Measurements from ENCODE around the gene RAB14.

RAB14 gene

GRCh38 chr9:121178676-121179372, 22.8 kb downstream of the RAB14 start:
- in situ Hi-C loops (cut with HindIII; ENCODE audit: low pct_ligation_motif_present, low pct_unique_long_range_greater_than_20kb, low sequenced_read_pairs): no loop called here
- DNase-seq: peak; percentile 43

GRCh38 chr9:121173501-121173900, 28.2 kb downstream of the RAB14 start:
- no peak for DNase-seq
- in situ Hi-C loops (cut with HindIII; ENCODE audit: low pct_ligation_motif_present, low pct_unique_long_range_greater_than_20kb, low sequenced_read_pairs): no loop called here

GRCh38 chr9:121172726-121173487, 28.8 kb downstream of the RAB14 start:
- no peak for DNase-seq
- in situ Hi-C loops (cut with HindIII; ENCODE audit: low pct_ligation_motif_present, low pct_unique_long_range_greater_than_20kb, low sequenced_read_pairs): no loop called here

GRCh38 chr9:121171236-121171635, 30.4 kb downstream of the RAB14 start:
- in situ Hi-C loops (cut with HindIII; ENCODE audit: low pct_ligation_motif_present, low pct_unique_long_range_greater_than_20kb, low sequenced_read_pairs): no loop called here
- no peak for DNase-seq

- DNase-seq: peak; percentile 12
- in situ Hi-C loops (cut with HindIII; ENCODE audit: low pct_ligation_motif_present, low pct_unique_long_range_greater_than_20kb, low sequenced_read_pairs): no loop called here
These were observed 32.5 kb downstream of the RAB14 start for GRCh38 chr9:121169094-121169601.

GRCh38 chr9:121168052-121168451, 33.6 kb downstream of the RAB14 start:
- no peak for DNase-seq
- in situ Hi-C loops (cut with HindIII; ENCODE audit: low pct_ligation_motif_present, low pct_unique_long_range_greater_than_20kb, low sequenced_read_pairs): no loop called here

- no peak for DNase-seq
- in situ Hi-C loops (cut with HindIII; ENCODE audit: low pct_ligation_motif_present, low pct_unique_long_range_greater_than_20kb, low sequenced_read_pairs): no loop called here
These were observed 41.6 kb downstream of the RAB14 start for GRCh38 chr9:121160025-121160424.

GRCh38 chr9:121157939-121158338, 43.7 kb downstream of the RAB14 start:
- in situ Hi-C loops (cut with HindIII; ENCODE audit: low pct_ligation_motif_present, low pct_unique_long_range_greater_than_20kb, low sequenced_read_pairs): no loop called here
- no peak for DNase-seq

GRCh38 chr9:121156263-121156731, 45.4 kb downstream of the RAB14 start:
- DNase-seq: peak; percentile 18
- in situ Hi-C loops (cut with HindIII; ENCODE audit: low pct_ligation_motif_present, low pct_unique_long_range_greater_than_20kb, low sequenced_read_pairs): no loop called here

- in situ Hi-C loops (cut with HindIII; ENCODE audit: low pct_ligation_motif_present, low pct_unique_long_range_greater_than_20kb, low sequenced_read_pairs): no loop called here
- DNase-seq: peak; percentile 8
These were observed 46.9 kb downstream of the RAB14 start for GRCh38 chr9:121154782-121155181.

- in situ Hi-C loops (cut with HindIII; ENCODE audit: low pct_ligation_motif_present, low pct_unique_long_range_greater_than_20kb, low sequenced_read_pairs): no loop called here
- no peak for DNase-seq
These were observed 48.0 kb downstream of the RAB14 start for GRCh38 chr9:121153642-121154041.

- no peak for DNase-seq
- in situ Hi-C loops (cut with HindIII; ENCODE audit: low pct_ligation_motif_present, low pct_unique_long_range_greater_than_20kb, low sequenced_read_pairs): no loop called here
These were observed 51.5 kb downstream of the RAB14 start for GRCh38 chr9:121150188-121150587.

GRCh38 chr9:121144482-121144881, 57.2 kb downstream of the RAB14 start:
- DNase-seq: no peak
- in situ Hi-C loops (cut with HindIII; ENCODE audit: low pct_ligation_motif_present, low pct_unique_long_range_greater_than_20kb, low sequenced_read_pairs): no loop called here

- DNase-seq: no peak
These were observed 57.9 kb downstream of the RAB14 start for GRCh38 chr9:121143771-121144170.

GRCh38 chr9:121141706-121142105, 60.0 kb downstream of the RAB14 start:
- in situ Hi-C loops (cut with HindIII; ENCODE audit: low pct_ligation_motif_present, low pct_unique_long_range_greater_than_20kb, low sequenced_read_pairs): no loop called here
- no peak for DNase-seq

More at GRCh38 chr9:121143771-121144170, 57.9 kb downstream of the RAB14 start:
- in situ Hi-C loops (cut with HindIII; ENCODE audit: low pct_ligation_motif_present, low pct_unique_long_range_greater_than_20kb, low sequenced_read_pairs): no loop called here

- in situ Hi-C loops (cut with HindIII; ENCODE audit: low pct_ligation_motif_present, low pct_unique_long_range_greater_than_20kb, low sequenced_read_pairs): no loop called here
- DNase-seq: no peak
These were observed 60.4 kb downstream of the RAB14 start for GRCh38 chr9:121141306-121141705.

GRCh38 chr9:121140162-121140561, 61.5 kb downstream of the RAB14 start:
- no peak for DNase-seq
- in situ Hi-C loops (cut with HindIII; ENCODE audit: low pct_ligation_motif_present, low pct_unique_long_range_greater_than_20kb, low sequenced_read_pairs): no loop called here

- in situ Hi-C loops (cut with HindIII; ENCODE audit: low pct_ligation_motif_present, low pct_unique_long_range_greater_than_20kb, low sequenced_read_pairs): no loop called here
- no peak for DNase-seq
These were observed 62.7 kb downstream of the RAB14 start for GRCh38 chr9:121138973-121139372.

- in situ Hi-C loops (cut with HindIII; ENCODE audit: low pct_ligation_motif_present, low pct_unique_long_range_greater_than_20kb, low sequenced_read_pairs): no loop called here
- no peak for DNase-seq
These were observed 63.1 kb downstream of the RAB14 start for GRCh38 chr9:121138561-121138960.

- in situ Hi-C loops (cut with HindIII; ENCODE audit: low pct_ligation_motif_present, low pct_unique_long_range_greater_than_20kb, low sequenced_read_pairs): no loop called here
- no peak for DNase-seq
These were observed 66.0 kb downstream of the RAB14 start for GRCh38 chr9:121135642-121136041.
